Body of pancreas (tissue), 4 donors: ENCODE data around the gene RPS29. TPM values are rescaled to one million over a fixed set of nuclear protein-coding genes. Genes with fewer than 3 reads are reported as not detected.

Experiments used
- ATAC-seq: fragments of 150-250 bp; one replicate; pipeline ENCODE4 v1.9.1; 2016
- DNase-seq, 4 donors: peaks; one replicate each; pipeline ENCODE4 v3.0.0-alpha.2; 2019
- H3K27ac ChIP-seq, 4 donors: fragments of 200-600 bp; sonication (generic); 1 replicate in 3 of 4; 2 replicates in 1 of 4; pipeline versions ENCODE4 v1.5.1 to v1.6.1; 2016 to 2019; ENCODE audit warnings: mild to moderate bottlenecking in 1 of 4, mixed read lengths in 1 of 4, moderate library complexity in 1 of 4
- H3K27me3 ChIP-seq, 2 donors: fragments of 200-600 bp; sonication (generic); one replicate each; pipeline ENCODE4 v1.6.0; 2016; ENCODE audit warnings: mild to moderate bottlenecking in 1 of 2
- H3K36me3 ChIP-seq, 2 donors: fragments of 200-600 bp; sonication (generic); replicated peaks in 1 of 2; 2 replicates each; pipeline ENCODE4 v1.5.1; 2016; ENCODE audit warnings: low read depth in 2 of 2; ENCODE audit not compliant: insufficient read depth in 1 of 2
- H3K4me1 ChIP-seq: fragments of 200-600 bp; sonication (generic); one replicate; pipeline ENCODE4 v1.6.0; 2016
- H3K4me3 ChIP-seq, 2 donors: fragments of 200-600 bp; sonication (generic); 1 replicate in 1 of 2; 2 replicates in 1 of 2; pipeline ENCODE4 v1.5.1; 2016 to 2019
- H3K9me3 ChIP-seq, 3 donors: fragments of 200-600 bp; sonication (generic); 1 replicate in 2 of 3; 2 replicates in 1 of 3; pipeline ENCODE4 v1.5.1; 2016
- POLR2A ChIP-seq, 3 donors: fragments of 450-650 bp; IDR thresholded peaks; one replicate each; pipeline ENCODE4 v1.6.1; 2016; ENCODE audit warnings: antibody characterized with exemption in 3 of 3, mild to moderate bottlenecking in 2 of 3
- WGBS, 2 donors: methylation state at CpG; one replicate each; pipeline ENCODE4 v1.1.5; 2017; 5-methylcytosine and 5-hydroxymethylcytosine counted together
- intact Hi-C: fragments of 100-400 bp; cut with DNase I; formaldehyde crosslinking; loops from one replicate; pipeline ENCODE4 v1.15.1; 2023
- small RNA-seq: library from RNA; depleted of rRNA; stranded (forward); fragments of <200 nt; gene quantifications from one replicate; pipeline ENCODE3, GENCODE V24; 2016
- total RNA-seq, 2 donors: library from RNA; depleted of rRNA; stranded (reverse); fragments of >200 nt; gene quantifications; one replicate each; pipeline ENCODE4 v1.1.0, GENCODE V29; 2016
- TF ChIP-seq, protein P1 (sequence below), 7 experiments: fragments of 450-650 bp in 4 of 7; fragments of 200-600 bp in 3 of 7; sonication (generic) in 3 of 7; IDR thresholded peaks; one replicate each; pipeline ENCODE4 v1.5.1; 2016 to 2019; ENCODE audit warnings: antibody characterized with exemption in 7 of 7

RPS29 gene
- total RNA-seq, 2 donors from 2014 or later = 1,265 to 2,856 TPM

DNA sequence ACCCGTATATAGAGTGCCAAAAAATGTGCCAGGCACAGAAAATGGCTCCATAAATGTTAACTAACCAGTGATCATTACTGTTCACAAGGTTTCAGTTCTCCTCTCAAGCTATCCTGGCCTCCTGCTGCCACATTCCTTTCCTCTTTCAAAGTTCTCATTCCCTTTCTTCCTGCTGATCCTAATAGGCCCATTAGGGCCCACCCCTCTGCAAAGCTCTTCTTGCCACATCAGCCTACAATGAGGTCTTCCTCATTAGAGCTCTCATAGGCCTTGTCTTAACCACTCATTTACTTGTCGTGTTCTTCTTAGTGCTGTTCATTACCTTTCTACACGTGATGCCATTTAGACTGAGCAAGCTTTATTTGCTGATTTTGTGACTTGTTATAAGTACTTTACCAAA lies 40.5 kb downstream of the RPS29 start:
- intact Hi-C loops = no loop called here
- ATAC-seq = no peak

DNA sequence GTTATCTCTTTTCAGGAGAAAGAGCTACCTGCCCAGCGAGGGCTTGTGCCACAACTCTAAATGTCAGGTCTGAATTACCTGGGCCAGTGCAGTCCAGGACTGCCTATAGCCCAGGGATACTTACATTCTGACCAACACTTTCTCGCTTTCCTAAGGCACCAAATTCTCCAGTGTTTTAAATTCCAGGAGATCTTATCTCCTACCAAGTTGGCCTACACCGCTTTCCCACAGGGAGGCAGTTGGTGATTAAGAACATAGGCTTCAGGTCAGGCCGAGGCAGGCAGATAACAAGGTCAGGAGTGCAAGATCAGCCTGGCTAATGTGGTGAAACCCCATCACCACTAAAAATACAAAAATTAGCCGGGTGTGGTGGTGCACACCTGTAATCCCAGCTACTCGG lies 41.1 kb downstream of the RPS29 start:
- Histone ChIP-seq H3K4me3 (no peak overlapping the region), H3K36me3 (no peaks in the 10 kb centered on the region), H3K4me1 (peaks cover 7% of the 10 kb centered on the region), H3K27ac (no peak overlapping the region), H3K9me3 (no peaks in the 10 kb centered on the region), H3K27me3 (no peaks in the 10 kb centered on the region)
- 88 to 89% methylated on average over 6 of the region's 6 CpGs for WGBS, 2 donors
- intact Hi-C loops = no loop called here
- no peak for ATAC-seq
- no peak for TF ChIP-seq POLR2A (IDR thresholded peaks at IDR 0.05)
- TF ChIP-seq, protein P1, sequence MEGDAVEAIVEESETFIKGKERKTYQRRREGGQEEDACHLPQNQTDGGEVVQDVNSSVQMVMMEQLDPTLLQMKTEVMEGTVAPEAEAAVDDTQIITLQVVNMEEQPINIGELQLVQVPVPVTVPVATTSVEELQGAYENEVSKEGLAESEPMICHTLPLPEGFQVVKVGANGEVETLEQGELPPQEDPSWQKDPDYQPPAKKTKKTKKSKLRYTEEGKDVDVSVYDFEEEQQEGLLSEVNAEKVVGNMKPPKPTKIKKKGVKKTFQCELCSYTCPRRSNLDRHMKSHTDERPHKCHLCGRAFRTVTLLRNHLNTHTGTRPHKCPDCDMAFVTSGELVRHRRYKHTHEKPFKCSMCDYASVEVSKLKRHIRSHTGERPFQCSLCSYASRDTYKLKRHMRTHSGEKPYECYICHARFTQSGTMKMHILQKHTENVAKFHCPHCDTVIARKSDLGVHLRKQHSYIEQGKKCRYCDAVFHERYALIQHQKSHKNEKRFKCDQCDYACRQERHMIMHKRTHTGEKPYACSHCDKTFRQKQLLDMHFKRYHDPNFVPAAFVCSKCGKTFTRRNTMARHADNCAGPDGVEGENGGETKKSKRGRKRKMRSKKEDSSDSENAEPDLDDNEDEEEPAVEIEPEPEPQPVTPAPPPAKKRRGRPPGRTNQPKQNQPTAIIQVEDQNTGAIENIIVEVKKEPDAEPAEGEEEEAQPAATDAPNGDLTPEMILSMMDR (IDR thresholded peaks at IDR 0.05) = no peak
- no peak for DNase-seq

More for the DNA sequence above, 40.5 kb downstream of the RPS29 start:
- H3K27me3 ChIP-seq = no peaks in the 10 kb centered on the region
- DNase-seq = no peak
- H3K27ac ChIP-seq = no peak overlapping the region
- peaks cover 7% of the 10 kb centered on the region for H3K4me1 ChIP-seq
- no peaks in the 10 kb centered on the region for H3K36me3 ChIP-seq
- WGBS, 2 donors = 71 to 82% methylated on average over 3 of the region's 3 CpGs
- H3K9me3 ChIP-seq = no peaks in the 10 kb centered on the region
- no peak overlapping the region for H3K4me3 ChIP-seq
- TF ChIP-seq, protein P1 (IDR thresholded peaks at IDR 0.05) = no peak
- TF ChIP-seq POLR2A (IDR thresholded peaks at IDR 0.05) = no peak

DNA sequence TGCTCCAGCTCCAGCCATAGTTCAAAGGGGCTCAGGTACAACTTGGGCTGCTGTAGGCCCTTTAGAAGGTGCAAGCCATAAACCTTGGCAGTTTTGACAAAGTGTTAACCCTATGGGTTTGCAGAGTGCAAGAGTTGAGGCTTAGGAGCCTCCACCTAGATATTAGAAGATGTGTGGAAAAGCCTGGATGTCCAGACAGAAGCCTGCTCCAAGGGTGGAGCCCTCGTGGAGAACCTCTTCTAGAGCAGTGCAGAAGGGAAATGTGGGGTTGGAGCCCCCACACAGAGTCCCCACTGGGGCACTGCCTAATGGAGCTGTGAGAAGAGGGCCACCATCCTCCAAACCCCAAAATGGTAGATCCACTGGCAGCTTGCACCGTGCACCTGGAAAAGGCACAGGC lies 45.1 kb downstream of the RPS29 start:
- ATAC-seq = no peak
- H3K4me3 ChIP-seq = no peak overlapping the region
- no peak overlapping the region for H3K27ac ChIP-seq
- DNase-seq = no peak
- no peaks in the 10 kb centered on the region for H3K4me1 ChIP-seq
- 86 to 93% methylated on average over 2 of the region's 2 CpGs for WGBS, 2 donors
- H3K36me3 ChIP-seq = no peaks in the 10 kb centered on the region
- no peak for TF ChIP-seq POLR2A (IDR thresholded peaks at IDR 0.05)
- TF ChIP-seq, protein P1 (IDR thresholded peaks at IDR 0.05) = no peak
- H3K27me3 ChIP-seq = no peaks in the 10 kb centered on the region
- intact Hi-C loops = no loop called here
- no peaks in the 10 kb centered on the region for H3K9me3 ChIP-seq

DNA sequence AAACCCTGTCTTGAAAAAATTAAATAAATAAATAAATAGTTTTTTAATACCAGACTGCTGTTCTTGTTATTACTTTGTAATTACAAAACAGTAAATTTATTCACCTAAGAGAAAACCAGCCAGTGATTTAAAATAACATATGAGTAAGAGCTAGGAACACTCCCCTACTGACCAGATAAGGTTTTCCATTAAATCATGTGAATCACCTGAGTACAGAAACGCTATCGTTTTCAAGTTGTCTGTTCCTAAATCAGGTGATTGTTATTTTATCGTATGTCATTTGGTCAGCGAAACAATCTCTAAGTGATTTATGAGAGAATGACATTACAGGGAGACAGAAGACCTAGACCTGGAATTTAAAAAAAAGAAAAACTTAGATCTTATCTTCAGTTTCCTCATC lies 47.3 kb downstream of the RPS29 start:
- H3K9me3 ChIP-seq = no peaks in the 10 kb centered on the region
- ATAC-seq (no peak), DNase-seq (no peak)
- H3K4me1 ChIP-seq = no peaks in the 10 kb centered on the region
- TF ChIP-seq POLR2A (IDR thresholded peaks at IDR 0.05) = no peak
- TF ChIP-seq, protein P1 (IDR thresholded peaks at IDR 0.05) = no peak
- WGBS, 2 donors = 76 to 87% methylated on average over 4 of the region's 4 CpGs
- no peak overlapping the region for H3K27ac ChIP-seq
- no peak overlapping the region for H3K4me3 ChIP-seq
- no peaks in the 10 kb centered on the region for H3K36me3 ChIP-seq
- no peaks in the 10 kb centered on the region for H3K27me3 ChIP-seq
- intact Hi-C loops = no loop called here

Small RNA genes within 50 kb of the gene (small RNA-seq; reads per million reads assigned to genes)
- gene AL139099.3 (not detected), gene AL139099.4 (not detected), gene RF00019 (not detected), gene RNA5SP384 (not detected)

Other genes starting within 250 kb of the RPS29 start
- 10 to 100 TPM in 1 of 2 donors, 1 to 10 TPM in 1; 9.6 to 27.0 TPM for gene LRR1, start 12.6 kb upstream of the RPS29 start, total RNA-seq
- 100 to 1,000 TPM; 129 to 162 TPM for gene RPL36AL, start 34.2 kb upstream of the RPS29 start, total RNA-seq
- 10 to 100 TPM; 27.5 to 37.6 TPM for gene MGAT2, start 34.4 kb upstream of the RPS29 start, total RNA-seq
- gene DNAAF2, start 48.9 kb upstream of the RPS29 start, total RNA-seq = 10 to 100 TPM; 14.8 to 18.5 TPM
- gene POLE2, start 101.8 kb upstream of the RPS29 start, total RNA-seq = 1 to 10 TPM in 1 of 2 donors, not detected in 1; 7.0 TPM
- 1 to 10 TPM; 5.3 to 8.6 TPM for gene KLHDC1, start 106.7 kb upstream of the RPS29 start, total RNA-seq
- gene KLHDC2, start 181.8 kb upstream of the RPS29 start, total RNA-seq = 10 to 100 TPM; 38.6 to 90.0 TPM